Midbrain (tissue), 1 donor: ENCODE results near the gene AIF1.

Source experiments
- DNase-seq: peaks from one replicate; lab custom pipeline; 2025; lab: John Stamatoyannopoulos, UW

AIF1 gene

DNA sequence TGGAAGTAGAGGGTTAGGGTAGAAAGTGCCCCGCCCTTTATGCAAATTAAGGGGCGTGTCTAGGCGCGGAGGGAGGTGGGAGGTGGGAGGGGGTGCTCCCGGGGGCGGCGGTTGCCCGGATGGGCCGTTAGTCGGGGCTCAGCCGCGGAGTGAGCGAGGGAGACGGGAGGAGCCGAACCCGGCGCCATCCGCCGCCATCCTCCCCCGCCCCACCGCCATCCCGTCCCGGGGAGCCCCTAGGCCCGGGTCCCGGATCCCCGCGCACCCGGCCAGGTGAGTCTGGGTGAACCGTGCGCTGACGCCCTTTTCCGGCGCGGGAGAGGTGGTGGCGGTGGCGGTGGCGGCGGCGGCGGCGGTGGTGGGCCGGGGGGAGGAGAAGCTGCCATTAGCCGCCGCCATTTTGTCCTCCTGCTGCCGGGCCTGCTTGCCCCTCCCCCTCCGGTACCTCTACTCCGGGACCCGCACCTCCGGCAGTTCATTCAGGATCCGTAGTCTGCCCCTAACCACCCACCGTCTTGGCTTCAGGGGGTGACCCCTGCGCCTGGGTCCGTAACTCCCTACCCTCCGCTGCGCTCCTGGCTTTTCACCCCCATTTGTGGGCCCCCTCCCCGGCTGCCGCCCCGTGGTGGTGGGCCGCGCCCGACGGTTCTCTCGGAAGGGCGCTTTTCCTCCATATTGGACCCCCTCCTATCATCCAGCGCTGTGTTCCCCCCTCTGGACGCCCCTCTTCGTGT, 5.7 kb downstream of the AIF1 start, which contains the start of gene PRRC2A:
Gene PRRC2A (plus strand): TSS at position 130 of the 734 bp plus-strand sequence. CDS start 2,075 bp downstream, outside the sequence.
- DNase-seq: peak; percentile 81

DNA sequence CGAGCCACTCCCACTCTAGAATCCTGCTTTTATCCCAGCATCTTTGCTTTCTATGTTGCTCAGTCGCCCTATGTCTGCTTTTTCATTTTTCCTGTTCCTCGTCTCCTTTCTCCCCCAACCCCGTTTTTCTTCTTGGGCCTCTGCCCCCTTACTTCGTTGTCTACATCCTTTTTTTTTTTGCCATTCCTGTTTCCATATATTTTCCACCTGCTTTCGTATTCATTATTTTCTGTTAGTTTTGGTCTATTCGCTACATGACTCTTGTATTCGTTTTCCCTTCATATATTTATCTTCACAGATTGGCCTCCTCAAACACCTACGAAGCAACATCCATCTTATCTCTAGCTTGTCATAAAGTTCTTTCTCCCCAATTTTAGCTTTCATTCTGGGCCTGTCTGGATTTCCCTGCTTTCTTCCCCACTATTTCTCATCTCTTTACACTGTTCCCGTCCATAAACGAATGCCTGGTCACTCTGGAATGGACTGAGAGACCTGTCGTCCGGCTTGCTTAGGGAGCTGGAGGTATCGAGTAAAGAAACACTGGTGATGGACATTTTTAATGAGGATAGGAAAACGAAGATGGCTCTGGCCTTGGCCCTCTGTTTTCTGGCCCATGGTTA, 6.4 kb downstream of the AIF1 start:
- no peak for DNase-seq

DNA sequence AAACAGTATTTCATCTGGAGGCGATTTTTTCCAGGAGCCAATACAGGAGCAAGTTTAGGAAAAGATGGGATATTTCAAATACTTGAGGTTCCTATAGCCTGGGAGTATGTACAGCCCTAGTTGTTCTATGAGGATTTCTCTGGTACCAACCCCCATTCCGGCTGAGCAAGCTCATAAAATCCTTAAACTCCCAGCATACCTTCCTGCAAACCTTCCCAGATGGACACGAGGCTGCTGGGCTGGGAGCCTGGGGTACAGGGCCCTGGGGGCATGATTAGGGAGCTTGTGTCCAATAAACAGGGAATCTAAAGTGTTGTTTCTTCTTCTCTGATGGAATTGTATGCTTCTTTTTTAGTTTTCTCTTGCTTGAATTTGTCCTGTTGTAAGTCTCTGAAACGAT, 7.0 kb downstream of the AIF1 start:
- no peak for DNase-seq

DNA sequence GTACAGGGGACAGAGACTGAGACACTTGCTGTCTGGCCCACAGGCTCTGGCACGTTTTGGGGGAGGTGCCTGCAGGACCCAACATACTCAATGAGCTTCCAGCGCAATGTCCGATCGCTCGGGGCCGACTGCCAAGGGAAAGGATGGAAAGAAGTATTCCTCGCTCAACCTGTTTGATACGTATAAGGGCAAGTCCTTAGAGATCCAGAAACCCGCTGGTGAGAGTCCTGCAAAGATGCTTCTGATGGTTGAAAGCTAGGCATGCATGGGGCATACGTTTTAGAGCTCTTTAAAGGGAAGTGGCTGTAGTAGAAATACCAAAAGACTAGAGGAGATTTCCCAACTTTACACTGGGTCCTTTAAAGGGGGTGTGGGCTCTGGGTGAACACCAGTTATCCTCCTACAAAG, 7.7 kb downstream of the AIF1 start:
- DNase-seq: no peak

DNA sequence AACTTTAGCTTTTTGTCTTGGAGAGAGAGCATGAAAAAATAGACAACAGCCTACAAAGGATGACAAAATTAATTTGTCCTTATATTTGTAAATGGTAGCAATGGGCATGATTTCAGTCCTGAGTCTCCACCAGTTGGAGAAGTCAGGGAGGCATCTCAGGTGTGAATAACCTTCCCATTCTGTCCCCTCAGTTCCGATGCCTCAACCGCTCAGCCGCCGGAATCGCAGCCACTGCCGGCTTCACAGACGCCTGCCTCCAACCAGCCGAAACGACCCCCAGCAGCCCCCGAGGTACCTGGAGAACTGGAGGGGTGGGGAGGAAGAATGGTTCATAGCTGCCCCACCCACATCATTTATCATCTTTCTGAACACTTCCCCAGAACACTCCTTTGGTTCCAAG, 9.0 kb downstream of the AIF1 start:
- no peak for DNase-seq

DNA sequence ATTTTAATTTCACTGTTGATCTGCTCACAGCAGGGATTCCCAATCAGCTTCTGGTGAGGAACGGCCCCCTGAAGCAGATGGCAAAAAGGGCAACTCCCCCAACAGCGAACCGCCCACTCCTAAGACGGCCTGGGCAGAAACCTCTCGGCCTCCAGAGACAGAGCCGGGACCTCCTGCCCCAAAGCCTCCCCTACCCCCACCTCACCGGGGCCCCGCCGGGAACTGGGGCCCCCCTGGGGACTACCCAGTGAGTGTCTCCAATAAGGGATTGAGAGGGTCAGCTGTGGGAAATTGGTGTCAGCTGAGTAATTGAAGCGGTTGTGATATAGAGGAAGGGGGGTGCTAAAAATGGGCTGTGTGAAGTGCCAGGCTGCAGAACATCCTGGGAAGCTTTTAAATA, 11.9 kb downstream of the AIF1 start:
- no peak for DNase-seq

DNA sequence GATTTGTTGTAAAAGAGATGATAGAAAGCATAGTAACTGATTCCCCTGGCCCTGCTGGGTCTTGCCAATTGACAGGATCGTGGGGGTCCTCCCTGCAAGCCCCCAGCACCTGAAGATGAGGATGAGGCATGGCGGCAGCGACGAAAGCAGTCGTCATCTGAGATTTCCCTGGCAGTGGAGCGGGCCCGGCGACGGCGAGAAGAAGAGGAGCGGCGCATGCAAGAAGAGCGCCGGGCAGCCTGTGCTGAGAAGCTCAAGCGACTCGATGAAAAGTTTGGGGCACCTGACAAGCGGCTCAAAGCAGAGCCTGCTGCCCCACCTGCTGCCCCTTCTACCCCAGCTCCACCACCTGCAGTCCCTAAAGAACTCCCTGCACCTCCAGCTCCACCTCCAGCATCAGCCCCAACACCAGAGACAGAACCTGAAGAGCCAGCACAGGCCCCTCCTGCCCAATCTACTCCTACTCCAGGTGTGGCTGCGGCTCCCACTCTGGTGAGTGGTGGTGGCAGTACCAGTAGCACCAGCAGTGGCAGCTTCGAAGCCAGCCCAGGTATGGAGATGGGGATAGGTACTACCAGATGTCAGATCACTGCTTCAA, 12.8 kb downstream of the AIF1 start:
- no peak for DNase-seq

DNA sequence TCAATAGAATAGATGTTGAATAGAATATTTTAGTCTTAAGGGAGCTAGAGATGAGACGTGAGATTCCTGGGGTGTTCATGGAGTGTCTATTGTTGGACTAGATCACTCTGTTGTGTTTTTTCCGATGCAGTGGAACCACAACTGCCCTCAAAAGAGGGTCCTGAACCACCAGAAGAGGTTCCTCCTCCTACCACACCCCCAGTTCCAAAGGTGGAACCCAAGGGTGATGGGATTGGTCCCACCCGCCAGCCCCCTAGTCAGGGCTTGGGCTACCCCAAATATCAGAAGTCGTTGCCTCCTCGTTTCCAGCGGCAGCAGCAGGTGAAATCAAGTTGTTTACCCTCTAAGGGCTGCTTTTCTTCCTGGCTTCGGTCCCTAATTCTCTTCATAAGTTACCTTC, 14.0 kb downstream of the AIF1 start:
- no peak for DNase-seq

DNA sequence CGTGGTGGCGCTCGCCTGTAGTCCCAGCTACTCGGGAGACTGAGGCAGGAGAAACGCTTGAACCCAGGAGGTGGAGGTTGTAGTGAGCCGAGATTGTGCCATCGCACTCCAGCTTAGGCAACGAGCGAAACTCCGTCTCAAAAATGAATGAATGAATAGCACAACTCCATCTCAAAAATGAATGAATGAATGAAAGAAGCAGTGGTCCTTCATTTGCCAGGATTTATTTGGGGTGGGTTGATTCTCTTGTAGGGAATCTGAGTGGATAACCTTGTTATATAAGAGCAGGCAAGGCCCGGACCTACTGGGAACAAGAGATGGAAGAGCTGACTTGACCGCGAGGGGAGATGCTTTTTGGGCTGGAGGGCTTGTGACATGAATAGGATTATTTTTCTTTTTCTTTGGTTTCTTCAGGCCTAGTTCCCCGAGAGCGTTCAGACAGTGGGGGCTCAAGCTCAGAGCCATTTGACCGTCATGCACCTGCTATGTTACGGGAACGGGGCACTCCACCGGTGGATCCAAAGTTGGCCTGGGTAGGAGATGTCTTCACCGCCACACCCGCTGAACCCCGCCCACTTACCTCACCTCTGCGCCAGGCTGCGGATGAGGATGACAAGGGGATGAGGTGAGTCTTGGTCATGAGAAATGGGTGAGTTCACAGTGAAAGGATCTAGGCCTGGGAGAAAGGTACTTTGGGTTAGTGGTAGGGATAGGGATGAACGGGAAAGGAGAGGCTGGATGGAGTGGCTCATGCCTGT, 15.3 kb downstream of the AIF1 start:
- DNase-seq: no peak

DNA sequence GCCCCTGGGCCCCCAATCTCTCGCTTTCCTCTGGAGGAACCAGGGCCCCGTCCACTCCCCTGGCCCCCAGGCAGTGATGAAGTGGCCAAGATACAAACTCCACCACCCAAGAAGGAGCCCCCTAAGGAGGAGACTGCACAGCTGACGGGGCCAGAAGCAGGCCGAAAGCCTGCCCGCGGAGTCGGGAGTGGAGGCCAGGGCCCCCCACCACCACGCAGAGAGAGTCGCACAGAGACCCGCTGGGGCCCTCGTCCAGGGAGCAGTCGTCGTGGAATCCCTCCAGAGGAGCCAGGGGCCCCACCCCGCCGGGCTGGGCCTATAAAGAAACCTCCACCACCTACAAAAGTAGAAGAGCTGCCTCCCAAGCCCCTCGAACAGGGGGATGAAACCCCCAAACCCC, 16.2 kb downstream of the AIF1 start:
- DNase-seq: no peak

DNA sequence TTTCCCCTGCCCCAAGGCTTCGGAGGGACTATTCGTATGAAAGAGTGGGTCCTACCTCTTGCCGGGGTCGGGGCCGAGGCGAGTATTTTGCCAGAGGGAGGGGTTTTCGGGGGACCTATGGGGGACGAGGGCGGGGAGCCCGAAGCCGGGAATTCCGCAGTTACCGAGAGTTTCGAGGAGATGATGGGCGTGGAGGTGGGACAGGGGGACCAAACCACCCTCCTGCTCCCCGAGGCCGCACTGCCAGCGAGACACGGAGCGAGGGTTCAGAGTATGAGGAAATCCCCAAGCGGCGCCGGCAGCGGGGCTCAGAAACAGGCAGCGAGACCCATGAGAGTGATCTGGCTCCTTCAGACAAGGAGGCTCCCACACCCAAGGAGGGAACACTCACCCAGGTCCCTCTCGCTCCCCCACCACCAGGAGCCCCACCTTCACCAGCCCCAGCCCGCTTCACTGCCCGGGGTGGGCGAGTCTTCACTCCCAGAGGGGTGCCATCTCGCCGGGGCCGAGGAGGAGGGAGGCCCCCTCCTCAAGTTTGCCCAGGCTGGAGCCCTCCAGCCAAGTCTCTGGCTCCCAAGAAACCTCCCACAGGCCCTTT, 16.7 kb downstream of the AIF1 start:
- no peak for DNase-seq

DNA sequence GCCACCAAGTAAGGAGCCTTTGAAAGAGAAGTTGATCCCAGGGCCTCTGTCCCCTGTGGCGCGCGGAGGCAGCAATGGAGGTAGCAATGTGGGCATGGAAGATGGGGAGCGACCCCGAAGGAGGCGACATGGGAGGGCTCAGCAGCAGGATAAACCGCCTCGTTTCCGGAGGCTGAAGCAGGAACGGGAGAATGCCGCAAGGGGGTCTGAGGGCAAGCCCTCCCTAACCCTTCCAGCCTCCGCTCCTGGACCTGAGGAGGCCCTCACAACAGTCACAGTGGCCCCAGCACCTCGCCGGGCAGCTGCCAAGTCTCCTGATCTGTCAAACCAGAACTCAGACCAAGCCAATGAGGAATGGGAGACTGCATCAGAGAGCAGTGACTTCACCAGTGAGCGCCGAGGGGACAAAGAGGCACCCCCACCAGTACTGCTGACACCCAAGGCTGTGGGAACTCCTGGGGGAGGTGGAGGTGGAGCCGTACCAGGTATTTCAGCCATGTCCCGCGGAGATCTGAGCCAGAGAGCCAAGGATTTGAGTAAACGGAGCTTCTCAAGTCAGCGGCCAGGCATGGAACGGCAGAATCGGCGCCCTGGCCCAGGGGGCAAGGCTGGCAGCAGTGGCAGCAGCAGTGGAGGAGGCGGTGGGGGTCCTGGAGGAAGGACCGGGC, 17.4 kb downstream of the AIF1 start:
- no peak for DNase-seq

DNA sequence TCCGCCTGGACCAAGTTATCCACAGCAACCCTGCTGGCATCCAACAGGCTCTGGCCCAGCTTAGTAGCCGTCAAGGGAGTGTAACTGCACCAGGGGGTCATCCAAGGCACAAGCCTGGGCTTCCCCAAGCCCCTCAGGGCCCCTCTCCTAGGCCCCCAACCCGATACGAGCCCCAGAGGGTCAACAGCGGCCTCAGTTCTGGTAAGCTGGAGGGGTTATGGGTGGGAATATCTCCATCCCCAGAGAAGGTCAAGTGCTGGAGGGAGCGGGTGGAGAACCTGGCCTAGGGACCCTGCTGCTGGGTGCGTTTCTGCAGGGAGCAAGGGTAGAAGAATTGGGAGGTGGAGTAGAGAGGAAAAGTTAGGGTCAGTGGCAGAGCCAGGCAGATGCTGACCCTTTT, 18.4 kb downstream of the AIF1 start:
- DNase-seq: no peak

DNA sequence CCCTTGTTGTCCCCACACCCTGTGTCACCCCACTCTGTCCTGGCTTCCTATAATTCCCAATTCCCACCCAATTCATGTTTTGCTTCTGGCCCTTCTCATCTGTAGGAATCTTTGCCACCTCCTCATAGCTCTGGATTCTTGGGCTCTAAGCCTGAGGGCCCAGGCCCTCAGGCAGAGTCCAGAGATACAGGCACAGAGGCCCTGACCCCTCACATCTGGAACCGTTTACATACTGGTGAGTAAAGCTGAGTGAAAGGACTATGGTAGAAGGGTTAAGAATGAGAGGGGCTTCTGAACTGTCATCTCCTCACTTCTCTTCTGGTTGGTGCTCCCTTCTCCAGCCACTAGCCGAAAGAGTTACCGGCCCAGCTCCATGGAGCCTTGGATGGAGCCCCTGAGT, 19.1 kb downstream of the AIF1 start:
- DNase-seq: no peak

DNA sequence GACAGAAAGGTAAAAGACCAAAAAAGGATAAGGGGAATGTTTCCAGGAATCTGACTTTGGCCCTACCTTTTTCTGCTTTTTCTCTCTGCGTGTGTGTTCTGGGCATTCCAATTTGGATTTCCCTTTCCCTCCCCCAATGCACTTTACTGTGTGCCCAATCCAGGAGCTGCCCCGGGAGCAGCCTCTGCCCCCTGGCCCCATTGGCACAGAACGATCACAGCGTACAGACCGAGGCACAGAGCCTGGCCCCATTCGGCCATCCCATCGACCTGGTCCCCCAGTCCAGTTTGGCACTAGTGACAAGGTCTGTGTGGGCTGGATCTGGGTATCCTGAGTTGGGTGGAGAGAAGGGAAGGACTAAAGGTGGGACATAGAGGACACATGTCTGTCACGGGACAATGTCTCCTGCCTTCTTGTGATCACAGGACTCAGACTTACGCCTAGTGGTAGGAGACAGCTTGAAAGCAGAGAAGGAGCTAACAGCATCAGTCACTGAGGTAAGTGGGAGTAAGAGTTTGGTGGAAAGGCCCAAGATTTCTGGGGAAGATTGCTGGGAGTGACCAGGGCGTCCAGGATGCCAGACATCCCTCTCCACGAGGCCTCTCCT, 20.0 kb downstream of the AIF1 start:
- no peak for DNase-seq

DNA sequence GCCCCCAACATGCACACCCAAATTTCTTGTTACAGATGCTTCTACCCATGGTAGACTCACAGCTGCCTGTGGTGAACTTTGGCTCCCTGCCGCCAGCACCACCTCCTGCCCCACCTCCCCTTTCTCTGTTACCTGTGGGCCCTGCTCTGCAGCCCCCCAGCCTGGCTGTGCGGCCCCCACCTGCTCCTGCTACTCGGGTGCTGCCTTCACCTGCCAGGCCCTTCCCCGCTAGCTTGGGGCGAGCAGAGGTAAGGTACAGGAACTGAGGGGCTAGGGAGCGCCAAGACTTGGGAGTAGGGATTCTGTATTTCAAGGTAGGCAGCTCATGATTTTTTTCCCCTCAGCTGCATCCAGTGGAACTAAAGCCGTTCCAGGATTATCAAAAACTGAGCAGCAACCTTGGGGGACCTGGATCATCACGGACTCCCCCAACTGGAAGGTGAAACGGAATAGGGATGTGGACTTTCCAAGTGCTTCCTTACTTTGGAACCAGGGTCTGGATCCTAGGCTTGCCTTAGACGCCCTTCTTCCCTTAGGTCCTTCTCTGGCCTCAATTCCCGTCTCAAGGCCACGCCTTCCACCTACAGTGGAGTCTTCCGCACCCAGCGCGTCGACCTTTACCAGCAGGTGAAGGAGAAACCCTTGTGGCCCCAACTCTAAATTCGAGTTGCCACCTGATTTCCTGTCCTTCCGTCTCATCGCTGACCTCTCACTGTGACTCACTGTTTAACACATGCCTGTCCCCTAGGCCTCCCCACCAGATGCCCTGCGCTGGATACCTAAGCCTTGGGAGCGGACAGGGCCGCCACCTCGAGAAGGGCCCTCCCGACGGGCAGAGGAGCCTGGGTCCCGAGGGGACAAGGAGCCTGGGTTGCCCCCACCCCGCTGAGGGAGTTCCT, 21.9 kb downstream of the AIF1 start:
- no peak for DNase-seq

DNA sequence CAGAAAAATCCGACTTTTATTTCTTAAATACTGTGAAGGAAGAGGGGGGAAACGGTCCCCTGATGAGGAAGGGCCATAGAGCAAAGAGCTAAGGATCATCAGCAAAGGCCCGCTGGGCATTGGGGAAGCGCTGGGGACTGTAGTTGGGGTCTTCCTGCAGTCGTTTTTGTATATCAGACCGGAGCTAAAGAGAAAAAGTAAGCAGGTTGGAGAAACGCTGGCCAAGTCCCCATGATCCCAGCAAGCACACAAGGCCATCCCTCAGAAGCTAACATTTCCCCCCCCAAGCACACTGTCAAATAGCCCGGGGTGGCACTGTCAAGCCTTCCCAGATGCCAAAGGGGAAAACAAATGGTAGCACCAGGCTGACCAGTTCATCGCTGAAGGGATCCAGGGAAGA, 24.0 kb downstream of the AIF1 start:
- no peak for DNase-seq

DNA sequence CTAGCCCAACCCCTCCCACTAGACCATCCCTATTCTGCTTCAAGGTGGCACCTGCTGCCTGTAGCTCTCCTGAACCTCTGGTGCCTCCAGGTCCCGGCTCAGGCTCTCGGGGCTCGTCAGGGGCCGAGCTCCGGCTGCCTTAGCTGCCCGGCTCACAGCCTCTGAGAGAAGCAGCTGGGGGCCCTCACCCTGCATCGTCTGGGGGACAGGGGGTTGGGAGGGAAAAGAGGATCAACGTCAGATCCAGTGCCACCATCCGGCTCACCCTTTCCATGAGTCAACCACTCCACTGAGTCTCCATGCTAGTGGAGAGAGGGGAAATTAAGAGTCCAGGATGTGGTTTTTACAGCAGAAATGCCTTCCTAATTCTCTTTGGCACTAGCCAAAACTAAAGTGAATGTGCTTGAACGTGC, 24.4 kb downstream of the AIF1 start:
- no peak for DNase-seq

DNA sequence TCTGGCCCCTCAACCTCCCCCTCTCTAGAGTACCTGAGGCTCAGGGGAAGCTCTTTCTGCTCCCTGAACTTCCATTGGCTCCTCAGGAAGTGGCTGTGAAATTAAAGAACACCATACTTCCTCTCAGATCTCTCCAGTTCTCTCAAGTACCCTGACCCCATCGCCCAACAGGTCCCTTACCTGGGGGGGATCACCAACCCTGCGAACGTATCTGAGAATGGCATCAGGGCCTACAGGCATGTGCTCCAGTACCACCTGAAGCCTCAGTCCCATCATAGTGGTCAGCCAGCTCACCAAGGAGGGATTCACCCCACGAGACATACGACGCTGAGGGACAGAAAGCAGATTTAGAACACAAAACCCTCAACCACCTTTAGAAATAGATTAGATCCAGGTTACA, 25.6 kb downstream of the AIF1 start:
- DNase-seq: no peak

DNA sequence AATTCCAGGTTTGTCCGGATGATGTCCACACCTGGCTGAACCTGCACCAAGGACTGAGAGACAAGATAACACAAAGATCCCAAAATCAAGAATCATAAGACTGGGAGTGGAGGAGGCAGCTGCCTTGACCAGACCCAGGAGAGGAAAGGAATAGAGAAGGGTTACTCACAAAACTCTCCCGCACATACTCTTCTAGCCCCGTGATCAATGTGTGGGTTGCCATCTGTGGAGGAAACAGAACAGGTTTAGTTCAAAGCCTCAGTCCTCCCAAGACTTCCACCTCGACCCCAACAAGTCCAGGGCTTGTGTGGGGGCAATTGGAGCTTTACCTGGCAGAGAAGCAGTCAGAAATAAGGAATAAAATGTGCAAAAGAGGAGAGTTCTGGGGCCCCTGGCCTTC, 26.3 kb downstream of the AIF1 start:
- DNase-seq: no peak
